ENCODE results near the gene PDE10A.

The PDE10A gene

GRCh38 chr6:165574220-165575157 lies 88.6 kb downstream of the PDE10A start:
- Histone ChIP-seq H3K36me3 (ENCODE audit: insufficient read depth, insufficient read length, low read length) (no peaks in the 10 kb centered on the region), H3K9me3 (ENCODE audit: insufficient read depth, low read length) (no peaks in the 10 kb centered on the region), H3K4me3 (ENCODE audit: insufficient read length, low read depth) (no peak overlapping the region), H3K27me3 (ENCODE audit: insufficient read depth, insufficient read length) (no peaks in the 10 kb centered on the region), H3K4me1 (ENCODE audit: insufficient read depth, insufficient read length) (no peaks in the 10 kb centered on the region), H3K9ac (ENCODE audit: insufficient read length, low read depth) (no peak overlapping the region)
- no peak for TF ChIP-seq SUZ12 (IDR thresholded peaks at IDR 0.05; ENCODE audit: extremely low read depth, insufficient read depth, insufficient read length)
- TF ChIP-seq ZNF274 (IDR thresholded peaks at IDR 0.05; ENCODE audit: low read depth, low read length), result no peak
- no peak for TF ChIP-seq YY1 (IDR thresholded peaks at IDR 0.05; ENCODE audit: insufficient read depth, insufficient read length)
- DNase-seq (ENCODE audit: low read depth, low spot score), result no peak

GRCh38 chr6:165573671-165574070 lies 89.4 kb downstream of the PDE10A start:
- no peaks in the 10 kb centered on the region for H3K4me1 ChIP-seq (ENCODE audit: insufficient read depth, insufficient read length)
- no peaks in the 10 kb centered on the region for H3K9me3 ChIP-seq (ENCODE audit: insufficient read depth, low read length)
- no peaks in the 10 kb centered on the region for H3K27me3 ChIP-seq (ENCODE audit: insufficient read depth, insufficient read length)
- no peaks in the 10 kb centered on the region for H3K36me3 ChIP-seq (ENCODE audit: insufficient read depth, insufficient read length, low read length)
- TF ChIP-seq SUZ12 (IDR thresholded peaks at IDR 0.05; ENCODE audit: extremely low read depth, insufficient read depth, insufficient read length) (no peak), ZNF274 (IDR thresholded peaks at IDR 0.05; ENCODE audit: low read depth, low read length) (no peak), YY1 (IDR thresholded peaks at IDR 0.05; ENCODE audit: insufficient read depth, insufficient read length) (no peak)
- H3K9ac ChIP-seq (ENCODE audit: insufficient read length, low read depth), result no peak overlapping the region
- no peak overlapping the region for H3K4me3 ChIP-seq (ENCODE audit: insufficient read length, low read depth)
- DNase-seq (ENCODE audit: low read depth, low spot score), result no peak

- no peaks in the 10 kb centered on the region for H3K4me1 ChIP-seq (ENCODE audit: insufficient read depth, insufficient read length)
- no peak for TF ChIP-seq YY1 (IDR thresholded peaks at IDR 0.05; ENCODE audit: insufficient read depth, insufficient read length)
- no peak for DNase-seq (ENCODE audit: low read depth, low spot score)
These were observed 91.3 kb downstream of the PDE10A start for GRCh38 chr6:165571721-165572132.

GRCh38 chr6:165571068-165571682 lies 91.9 kb downstream of the PDE10A start:
- no peaks in the 10 kb centered on the region for H3K4me1 ChIP-seq (ENCODE audit: insufficient read depth, insufficient read length)

More at GRCh38 chr6:165571721-165572132, 91.3 kb downstream of the PDE10A start:
- Histone ChIP-seq H3K4me3 (ENCODE audit: insufficient read length, low read depth) (no peak overlapping the region), H3K27me3 (ENCODE audit: insufficient read depth, insufficient read length) (no peaks in the 10 kb centered on the region), H3K9me3 (ENCODE audit: insufficient read depth, low read length) (no peaks in the 10 kb centered on the region), H3K9ac (ENCODE audit: insufficient read length, low read depth) (no peak overlapping the region), H3K36me3 (ENCODE audit: insufficient read depth, insufficient read length, low read length) (no peaks in the 10 kb centered on the region)

GRCh38 chr6:165568326-165568725 lies 94.7 kb downstream of the PDE10A start:
- no peaks in the 10 kb centered on the region for H3K36me3 ChIP-seq (ENCODE audit: insufficient read depth, insufficient read length, low read length)
- no peaks in the 10 kb centered on the region for H3K4me1 ChIP-seq (ENCODE audit: insufficient read depth, insufficient read length)
- no peak overlapping the region for H3K9ac ChIP-seq (ENCODE audit: insufficient read length, low read depth)
- no peaks in the 10 kb centered on the region for H3K9me3 ChIP-seq (ENCODE audit: insufficient read depth, low read length)
- H3K27me3 ChIP-seq (ENCODE audit: insufficient read depth, insufficient read length), result no peaks in the 10 kb centered on the region
- H3K4me3 ChIP-seq (ENCODE audit: insufficient read length, low read depth), result no peak overlapping the region
- no peak for DNase-seq (ENCODE audit: low read depth, low spot score)
- no peak for TF ChIP-seq ZNF274 (IDR thresholded peaks at IDR 0.05; ENCODE audit: low read depth, low read length)
- TF ChIP-seq SUZ12 (IDR thresholded peaks at IDR 0.05; ENCODE audit: extremely low read depth, insufficient read depth, insufficient read length), result no peak
- TF ChIP-seq YY1 (IDR thresholded peaks at IDR 0.05; ENCODE audit: insufficient read depth, insufficient read length), result no peak

More at GRCh38 chr6:165571068-165571682, 91.9 kb downstream of the PDE10A start:
- Histone ChIP-seq H3K9ac (ENCODE audit: insufficient read length, low read depth) (no peak overlapping the region), H3K9me3 (ENCODE audit: insufficient read depth, low read length) (no peaks in the 10 kb centered on the region), H3K27me3 (ENCODE audit: insufficient read depth, insufficient read length) (no peaks in the 10 kb centered on the region), H3K36me3 (ENCODE audit: insufficient read depth, insufficient read length, low read length) (no peaks in the 10 kb centered on the region), H3K4me3 (ENCODE audit: insufficient read length, low read depth) (no peak overlapping the region)
- TF ChIP-seq ZNF274 (IDR thresholded peaks at IDR 0.05; ENCODE audit: low read depth, low read length) (no peak), YY1 (IDR thresholded peaks at IDR 0.05; ENCODE audit: insufficient read depth, insufficient read length) (no peak), SUZ12 (IDR thresholded peaks at IDR 0.05; ENCODE audit: extremely low read depth, insufficient read depth, insufficient read length) (no peak)
- DNase-seq (ENCODE audit: low read depth, low spot score), result no peak

GRCh38 chr6:165566088-165566828 lies 96.8 kb downstream of the PDE10A start:
- DNase-seq (ENCODE audit: low read depth, low spot score), result no peak
- Histone ChIP-seq H3K9me3 (ENCODE audit: insufficient read depth, low read length) (no peaks in the 10 kb centered on the region), H3K9ac (ENCODE audit: insufficient read length, low read depth) (no peak overlapping the region), H3K4me3 (ENCODE audit: insufficient read length, low read depth) (no peak overlapping the region), H3K36me3 (ENCODE audit: insufficient read depth, insufficient read length, low read length) (no peaks in the 10 kb centered on the region), H3K4me1 (ENCODE audit: insufficient read depth, insufficient read length) (no peaks in the 10 kb centered on the region), H3K27me3 (ENCODE audit: insufficient read depth, insufficient read length) (no peaks in the 10 kb centered on the region)
- no peak for TF ChIP-seq YY1 (IDR thresholded peaks at IDR 0.05; ENCODE audit: insufficient read depth, insufficient read length)
- no peak for TF ChIP-seq ZNF274 (IDR thresholded peaks at IDR 0.05; ENCODE audit: low read depth, low read length)
- TF ChIP-seq SUZ12 (IDR thresholded peaks at IDR 0.05; ENCODE audit: extremely low read depth, insufficient read depth, insufficient read length), result no peak

Measured in NT2/D1 (cell line).